ENCODE data around the gene EEPD1.

EEPD1 gene

DNA sequence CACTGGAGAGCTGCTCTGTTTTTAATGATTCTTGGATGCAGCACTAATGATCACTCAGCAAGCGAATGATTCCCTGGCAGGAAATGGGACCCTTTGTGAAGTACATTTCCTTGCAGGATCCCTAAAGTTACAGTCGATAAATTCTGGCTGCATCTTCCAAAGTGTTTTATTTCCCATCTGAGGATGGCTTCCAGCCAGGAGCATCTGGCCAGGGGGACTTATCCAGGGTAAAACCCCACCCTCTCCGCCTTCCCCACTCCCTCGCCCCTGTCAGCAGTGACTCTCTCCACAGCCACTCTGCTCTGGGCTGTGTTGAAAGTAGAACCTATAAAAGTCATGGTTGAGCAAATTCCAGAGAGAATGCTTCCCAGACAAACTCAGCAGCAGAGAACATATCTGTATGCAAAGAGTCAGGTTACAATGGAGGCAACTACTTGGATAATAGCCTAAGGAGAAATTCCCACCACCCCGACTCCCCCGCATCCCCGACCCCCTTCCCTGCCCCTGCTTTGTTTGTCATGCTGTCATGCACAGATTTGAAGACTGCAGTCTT, 125.6 kb downstream of the EEPD1 start:
- peak overlapping the region; percentile 33 for H3K27ac Mint-ChIP-seq
- peaks cover 21% of the 10 kb centered on the region for H3K27me3 Mint-ChIP-seq
- ATAC-seq, result no peak
- H3K9me3 Mint-ChIP-seq, result no peaks in the 10 kb centered on the region
- H3K4me3 Mint-ChIP-seq, result no peak overlapping the region
- H3K36me3 Mint-ChIP-seq, result no peaks in the 10 kb centered on the region
- peaks cover 40% of the 10 kb centered on the region for H3K4me1 Mint-ChIP-seq

DNA sequence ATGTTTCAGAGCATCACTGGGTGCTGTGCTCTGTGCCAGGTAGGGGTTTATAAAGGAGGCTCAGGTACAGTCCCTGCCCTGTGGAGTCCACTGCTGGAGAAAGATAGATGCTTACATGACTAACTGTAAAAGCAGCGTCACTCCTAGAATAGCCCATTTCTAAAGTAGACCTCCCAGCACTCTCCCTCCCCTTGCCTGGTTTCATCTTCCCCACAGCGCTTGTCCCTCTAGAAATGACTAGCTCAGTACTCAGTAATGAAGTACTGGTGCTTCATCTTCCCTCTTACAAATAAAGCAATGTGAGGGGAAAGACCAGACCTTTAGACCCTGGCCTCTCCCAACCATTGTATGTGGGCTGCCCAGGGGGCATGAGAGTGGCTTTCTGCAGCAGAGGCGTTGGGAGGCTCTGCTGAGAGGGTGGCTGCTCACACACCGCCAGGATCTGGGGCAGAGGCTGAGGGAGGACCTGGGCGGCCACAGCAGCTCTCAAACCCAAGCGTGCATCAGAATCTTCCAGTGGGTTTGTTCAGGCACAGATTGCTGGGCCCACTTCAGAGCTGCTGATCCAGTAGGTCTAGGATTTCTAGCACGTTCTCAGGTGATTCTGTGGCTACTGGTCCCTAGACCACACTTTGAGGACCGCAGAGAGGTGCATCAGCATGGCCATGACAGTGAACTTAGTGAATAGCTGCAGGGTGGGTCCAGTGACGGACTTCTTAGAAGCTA, 126.3 kb downstream of the EEPD1 start:
- Mint-ChIP-seq H3K9me3 (no peaks in the 10 kb centered on the region), H3K4me1 (peaks cover 47% of the 10 kb centered on the region), H3K27ac (peak overlapping the region; percentile 33), H3K4me3 (no peak overlapping the region), H3K27me3 (peaks cover 21% of the 10 kb centered on the region), H3K36me3 (no peaks in the 10 kb centered on the region)
- ATAC-seq, result peak; percentile 68

DNA sequence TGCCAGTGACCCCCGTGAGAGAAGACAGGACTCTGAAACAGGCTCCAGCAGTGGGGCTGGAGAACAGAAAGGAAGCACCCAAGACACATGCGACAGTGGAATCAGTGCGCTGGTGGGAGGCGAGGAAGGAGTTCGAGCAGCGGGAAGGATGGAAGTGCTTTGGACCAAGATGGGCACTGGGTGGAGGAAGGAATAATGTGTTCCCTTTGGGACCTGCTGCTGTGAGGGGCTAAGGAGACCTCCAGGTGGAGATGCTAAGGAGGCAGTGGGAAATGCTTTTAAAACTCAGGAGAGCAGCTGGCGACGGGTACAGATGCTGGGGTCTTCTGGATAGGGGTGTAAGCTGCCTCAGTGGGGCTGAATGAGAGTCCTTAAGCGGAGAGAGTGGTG, 126.9 kb downstream of the EEPD1 start:
- H3K36me3 Mint-ChIP-seq, result no peaks in the 10 kb centered on the region
- peaks cover 51% of the 10 kb centered on the region for H3K4me1 Mint-ChIP-seq
- H3K27me3 Mint-ChIP-seq, result peaks cover 21% of the 10 kb centered on the region
- no peak for ATAC-seq
- no peak overlapping the region for H3K27ac Mint-ChIP-seq
- H3K4me3 Mint-ChIP-seq, result no peak overlapping the region
- no peaks in the 10 kb centered on the region for H3K9me3 Mint-ChIP-seq

DNA sequence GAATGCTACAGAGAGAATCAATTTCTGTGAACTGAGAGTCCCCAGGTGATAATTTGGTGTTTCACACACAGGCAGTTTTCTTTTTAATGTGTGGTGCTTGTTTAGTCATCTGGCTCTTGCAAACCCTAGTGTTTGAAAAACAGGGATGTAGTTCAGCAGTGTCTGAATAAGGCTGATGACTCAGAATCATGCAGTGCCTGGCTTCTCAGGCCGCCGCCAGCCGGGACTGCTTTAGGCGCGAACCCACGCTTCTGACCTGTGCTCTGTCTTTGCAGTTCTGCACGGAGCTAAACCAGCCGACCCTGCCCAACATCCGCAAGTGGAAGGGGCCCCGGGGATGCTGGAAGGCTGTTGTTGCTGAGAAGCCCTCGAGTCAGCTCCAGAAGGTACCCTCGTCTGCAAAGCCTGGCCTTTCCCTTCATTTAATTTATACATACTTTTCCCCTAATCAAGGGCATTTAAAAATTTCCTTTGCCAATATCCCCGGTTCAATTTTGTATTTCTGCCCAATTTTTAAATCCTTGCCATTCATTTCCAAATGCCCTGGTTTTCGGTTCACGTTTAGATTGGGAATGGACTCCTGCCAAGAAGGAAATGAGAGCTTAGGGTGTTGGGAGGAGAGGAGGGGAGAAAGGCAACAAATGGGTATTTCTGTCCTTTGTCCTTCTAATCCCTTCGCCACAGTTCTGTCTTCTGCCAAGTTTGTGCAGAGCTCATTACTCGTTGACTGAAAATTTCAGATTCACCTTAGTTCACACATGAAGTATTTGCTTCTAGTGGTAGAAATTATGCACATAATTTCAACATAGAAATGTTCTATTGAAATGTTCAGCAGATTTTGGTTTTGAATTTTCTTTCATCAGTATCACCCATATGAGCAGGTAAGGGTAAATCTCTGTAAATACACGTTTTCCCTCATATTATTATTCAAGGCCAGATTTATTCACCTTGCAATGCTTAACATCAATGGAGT, 128.1 kb downstream of the EEPD1 start:
- Mint-ChIP-seq H3K4me1 (peaks cover 56% of the 10 kb centered on the region), H3K9me3 (no peaks in the 10 kb centered on the region), H3K4me3 (no peak overlapping the region), H3K27ac (no peak overlapping the region), H3K36me3 (no peaks in the 10 kb centered on the region), H3K27me3 (peaks cover 21% of the 10 kb centered on the region)
- no peak for ATAC-seq

DNA sequence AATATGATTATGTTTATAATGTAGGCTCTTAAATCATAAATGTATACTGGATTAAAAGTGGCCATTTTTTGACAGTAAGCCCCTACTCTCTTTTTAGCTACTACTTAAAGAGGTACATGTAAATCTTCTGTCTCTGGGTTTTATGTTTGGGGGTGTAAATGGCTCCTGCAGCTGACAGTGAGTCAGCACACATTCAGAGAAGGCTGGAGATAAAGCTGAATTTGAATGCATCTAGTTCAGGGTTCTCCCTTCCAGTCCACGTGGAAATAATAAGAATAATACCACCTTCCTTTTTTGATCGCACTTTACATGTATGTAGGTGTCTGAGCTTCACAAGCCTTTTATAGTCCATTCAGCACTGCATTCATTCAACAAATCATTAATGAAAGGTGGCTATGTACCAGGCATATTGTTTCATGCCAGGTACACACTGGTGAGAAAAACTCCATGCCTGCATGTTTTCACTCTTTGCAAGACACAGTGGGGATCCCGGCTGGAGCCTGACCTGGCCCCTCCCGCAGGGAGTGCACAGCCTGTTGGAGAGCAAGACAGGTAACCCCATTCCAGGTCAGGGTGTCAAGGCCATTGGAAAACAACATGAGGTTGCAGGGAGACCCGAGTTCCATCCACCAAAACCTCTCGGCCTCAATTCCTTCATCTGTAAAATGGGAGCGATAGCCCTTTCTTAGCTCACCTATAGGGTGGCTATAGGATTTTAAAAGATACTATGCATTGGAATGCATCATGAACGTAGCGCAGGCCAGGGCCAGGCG, 129.1 kb downstream of the EEPD1 start:
- Mint-ChIP-seq H3K27ac (no peak overlapping the region), H3K36me3 (no peaks in the 10 kb centered on the region), H3K4me3 (no peak overlapping the region), H3K27me3 (peaks cover 21% of the 10 kb centered on the region), H3K9me3 (no peaks in the 10 kb centered on the region), H3K4me1 (peaks cover 66% of the 10 kb centered on the region)
- no peak for ATAC-seq

GRCh38 chr7:36283181-36283580, 130.1 kb downstream of the EEPD1 start:
- Mint-ChIP-seq H3K27me3 (peaks cover 21% of the 10 kb centered on the region), H3K36me3 (no peaks in the 10 kb centered on the region), H3K9me3 (no peaks in the 10 kb centered on the region), H3K27ac (peak overlapping the region; percentile 69), H3K4me3 (peak overlapping the region; percentile 36), H3K4me1 (peaks cover 76% of the 10 kb centered on the region)
- no peak for ATAC-seq

DNA sequence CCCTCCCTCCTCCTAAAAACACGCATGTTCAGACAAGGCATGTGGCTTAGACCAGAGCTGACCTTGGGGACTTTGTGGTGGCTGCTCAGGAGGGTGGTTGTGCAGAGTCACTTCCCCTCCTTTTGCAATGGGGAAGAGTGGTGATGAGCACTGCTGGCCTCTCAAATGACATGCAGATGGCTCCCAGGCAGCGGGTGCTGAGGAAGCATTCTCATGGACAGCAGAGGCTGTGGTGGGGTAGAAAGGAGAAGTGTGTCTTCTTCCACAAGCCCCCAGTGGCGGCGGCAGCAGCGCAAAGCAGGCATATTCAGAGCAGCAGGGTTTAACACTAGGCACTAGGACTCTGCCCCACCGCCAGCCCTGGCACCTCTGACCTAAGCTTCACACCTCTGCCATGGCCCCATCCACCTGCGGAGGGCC, 130.7 kb downstream of the EEPD1 start:
- peaks cover 81% of the 10 kb centered on the region for H3K4me1 Mint-ChIP-seq
- H3K9me3 Mint-ChIP-seq, result no peaks in the 10 kb centered on the region
- H3K27ac Mint-ChIP-seq, result peak overlapping the region; percentile 69
- peaks cover 19% of the 10 kb centered on the region for H3K27me3 Mint-ChIP-seq
- no peak overlapping the region for H3K4me3 Mint-ChIP-seq
- peak; percentile 92 for ATAC-seq
- no peaks in the 10 kb centered on the region for H3K36me3 Mint-ChIP-seq

DNA sequence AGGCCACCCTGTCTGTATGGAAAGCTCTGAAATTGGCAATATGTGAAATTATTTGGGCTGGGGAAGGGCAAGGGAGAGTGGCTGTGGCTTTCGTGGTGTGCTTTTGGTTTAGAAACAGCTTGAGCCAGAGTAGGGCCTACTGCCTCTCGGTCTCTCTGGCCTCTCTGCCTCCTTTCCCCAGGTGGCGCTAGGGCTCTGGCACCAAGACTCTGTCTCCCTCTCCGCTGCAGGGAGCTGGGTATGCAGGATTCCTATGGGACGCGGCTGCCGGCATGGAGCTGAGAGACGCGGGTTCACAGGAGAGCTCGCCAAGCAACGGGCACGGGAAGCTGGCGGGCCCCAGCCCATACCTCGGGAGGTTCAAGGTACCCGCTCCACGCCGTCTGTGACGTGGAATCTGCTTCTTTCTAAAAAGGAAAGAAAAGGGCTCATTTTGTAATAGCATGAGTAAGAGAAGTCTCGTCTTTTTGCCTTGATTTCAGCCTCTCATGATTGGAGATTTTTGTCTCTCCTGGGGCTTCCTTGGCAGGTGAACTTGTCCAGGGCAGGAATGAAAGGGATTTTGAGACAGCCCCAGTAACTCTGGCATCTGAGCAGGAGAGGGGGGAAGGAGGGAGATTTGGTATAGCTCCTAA, 131.5 kb downstream of the EEPD1 start:
- H3K36me3 Mint-ChIP-seq, result no peaks in the 10 kb centered on the region
- H3K27me3 Mint-ChIP-seq, result peaks cover 11% of the 10 kb centered on the region
- no peak for ATAC-seq
- H3K4me1 Mint-ChIP-seq, result peaks cover 80% of the 10 kb centered on the region
- H3K9me3 Mint-ChIP-seq, result no peaks in the 10 kb centered on the region
- no peak overlapping the region for H3K4me3 Mint-ChIP-seq
- peak overlapping the region; percentile 69 for H3K27ac Mint-ChIP-seq

DNA sequence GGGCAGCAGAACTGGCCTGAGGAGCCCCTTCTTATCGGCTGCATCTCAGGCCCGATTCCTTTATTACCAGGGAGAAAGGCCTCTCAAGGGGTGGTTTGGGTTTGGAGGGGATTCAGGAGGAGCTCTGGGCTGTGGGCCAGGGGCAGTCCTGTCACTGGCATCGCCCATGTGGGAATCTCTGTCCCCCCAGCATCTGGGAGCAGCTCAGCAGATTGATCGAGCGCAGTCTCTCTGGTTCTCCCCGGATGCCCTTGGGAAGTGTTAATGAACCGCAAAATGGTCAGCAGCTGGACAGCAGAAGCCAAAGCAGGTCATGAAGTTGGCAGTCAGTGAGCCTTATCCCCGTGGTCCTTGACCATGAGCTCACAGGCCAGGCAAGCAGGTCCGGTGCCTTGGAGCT, 132.2 kb downstream of the EEPD1 start:
- no peak overlapping the region for H3K27ac Mint-ChIP-seq
- peaks cover 73% of the 10 kb centered on the region for H3K4me1 Mint-ChIP-seq
- peaks cover 4% of the 10 kb centered on the region for H3K27me3 Mint-ChIP-seq

DNA sequence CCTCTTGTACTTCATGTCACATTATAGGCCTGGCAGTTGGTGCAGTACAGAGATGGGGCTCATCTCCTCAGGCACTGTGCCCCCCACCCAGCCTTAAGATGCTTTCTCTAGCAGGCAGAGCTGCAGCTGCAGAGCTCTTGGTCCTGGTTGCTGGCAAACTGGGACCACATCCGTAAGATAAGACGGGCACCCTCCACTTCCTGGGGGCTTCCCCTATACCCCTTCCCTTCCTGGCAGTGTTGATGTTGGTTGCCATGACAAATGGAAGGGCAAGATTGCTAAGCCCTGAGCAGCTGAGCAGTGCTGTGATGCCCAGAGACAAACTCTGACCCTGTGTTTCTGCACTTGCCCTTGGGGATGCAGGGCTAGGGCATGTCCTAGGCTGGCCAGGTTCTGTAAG, 133.2 kb downstream of the EEPD1 start:
- no peaks in the 10 kb centered on the region for H3K27me3 Mint-ChIP-seq
- H3K27ac Mint-ChIP-seq, result peak overlapping the region; percentile 74
- peak overlapping the region; percentile 32 for H3K4me3 Mint-ChIP-seq
- no peak for ATAC-seq
- peaks cover 65% of the 10 kb centered on the region for H3K4me1 Mint-ChIP-seq
- H3K9me3 Mint-ChIP-seq, result no peaks in the 10 kb centered on the region
- H3K36me3 Mint-ChIP-seq, result no peaks in the 10 kb centered on the region

More for the DNA sequence above, 132.2 kb downstream of the EEPD1 start:
- Mint-ChIP-seq H3K4me3 (no peak overlapping the region), H3K36me3 (no peaks in the 10 kb centered on the region), H3K9me3 (no peaks in the 10 kb centered on the region)
- no peak for ATAC-seq

DNA sequence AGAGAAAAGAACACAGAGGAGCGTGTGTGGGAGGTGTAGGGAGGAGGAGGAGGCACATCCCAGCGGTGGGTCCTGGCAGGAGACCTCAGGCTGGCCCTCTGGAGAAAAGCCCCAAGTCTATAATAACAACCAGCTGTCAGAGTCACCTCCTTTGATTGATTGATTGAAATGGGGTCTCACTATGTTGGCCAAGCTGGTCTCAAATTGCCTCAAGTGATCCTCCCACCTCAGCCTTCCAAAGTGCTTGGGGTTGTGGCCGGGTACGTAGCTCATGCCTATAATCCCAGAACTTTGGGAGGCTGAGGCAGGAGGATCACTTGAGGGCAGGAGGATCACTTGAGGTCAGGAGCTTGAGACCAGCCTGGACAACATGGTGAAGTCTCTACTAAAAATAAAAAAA, 133.6 kb downstream of the EEPD1 start:
- peaks cover 67% of the 10 kb centered on the region for H3K4me1 Mint-ChIP-seq
- H3K9me3 Mint-ChIP-seq, result no peaks in the 10 kb centered on the region

GRCh38 chr7:36287371-36288241, 134.6 kb downstream of the EEPD1 start:
- peak overlapping the region; percentile 43 for H3K4me3 Mint-ChIP-seq
- H3K4me1 Mint-ChIP-seq, result peaks cover 76% of the 10 kb centered on the region
- H3K36me3 Mint-ChIP-seq, result no peaks in the 10 kb centered on the region
- ATAC-seq, result peak; percentile 71
- H3K9me3 Mint-ChIP-seq, result no peaks in the 10 kb centered on the region
- H3K27me3 Mint-ChIP-seq, result peaks cover 9% of the 10 kb centered on the region
- peak overlapping the region; percentile 74 for H3K27ac Mint-ChIP-seq

More for the DNA sequence above, 133.6 kb downstream of the EEPD1 start:
- Mint-ChIP-seq H3K27ac (peak overlapping the region; percentile 74), H3K4me3 (peak overlapping the region; percentile 32), H3K36me3 (no peaks in the 10 kb centered on the region), H3K27me3 (peaks cover under 1% of the 10 kb centered on the region)
- ATAC-seq, result no peak

DNA sequence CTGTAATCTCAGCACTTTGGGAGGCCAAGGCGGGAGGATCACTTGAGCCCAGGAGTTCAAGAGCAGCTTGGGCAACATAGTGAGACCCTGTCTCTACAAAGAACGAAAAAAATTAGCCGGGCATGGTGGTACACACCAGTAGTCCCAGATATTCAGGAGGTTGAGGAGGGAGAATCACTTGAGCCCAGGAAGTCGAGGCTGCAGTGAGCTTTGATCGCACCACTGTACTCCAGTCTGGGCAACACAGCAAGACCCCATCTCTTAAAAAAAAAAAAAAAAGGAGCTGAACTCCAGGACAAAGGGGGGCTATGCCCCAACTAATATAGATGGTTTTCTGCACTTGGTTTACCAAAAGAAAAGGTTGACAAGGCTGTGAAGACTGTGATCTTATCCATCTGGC, 135.4 kb downstream of the EEPD1 start:
- no peaks in the 10 kb centered on the region for H3K36me3 Mint-ChIP-seq
- H3K27ac Mint-ChIP-seq, result peak overlapping the region; percentile 74
- no peaks in the 10 kb centered on the region for H3K9me3 Mint-ChIP-seq
- H3K27me3 Mint-ChIP-seq, result peaks cover 11% of the 10 kb centered on the region
- H3K4me3 Mint-ChIP-seq, result no peak overlapping the region
- H3K4me1 Mint-ChIP-seq, result peaks cover 67% of the 10 kb centered on the region
- ATAC-seq, result no peak
